ENCODE results near the gene FADS6. TPM values are rescaled to one million over a fixed set of nuclear protein-coding genes. Genes with fewer than 3 reads are reported as not detected.

The FADS6 gene
- total RNA-seq, 2 donors from 2014 or later = 4.7 to 5.7 TPM

DNA sequence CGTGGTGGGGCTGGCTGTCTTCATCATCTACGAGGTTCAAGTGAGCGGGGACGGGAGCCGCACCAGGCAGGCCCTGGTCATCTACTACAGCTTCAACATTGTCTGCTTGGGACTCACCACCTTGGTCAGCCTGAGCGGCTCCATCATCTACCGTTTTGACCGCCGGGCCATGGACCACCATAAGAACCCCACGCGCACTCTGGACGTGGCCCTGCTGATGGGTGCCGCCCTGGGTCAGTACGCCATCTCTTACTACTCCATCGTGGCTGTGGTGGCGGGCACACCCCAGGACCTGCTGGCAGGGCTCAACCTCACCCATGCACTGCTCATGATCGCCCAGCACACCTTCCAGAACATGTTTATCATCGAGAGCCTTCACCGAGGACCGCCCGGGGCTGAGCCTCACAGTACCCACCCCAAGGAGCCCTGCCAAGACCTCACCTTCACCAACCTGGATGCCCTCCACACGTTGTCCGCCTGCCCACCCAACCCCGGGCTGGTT lies 37.2 kb upstream of the FADS6 start:
- peaks cover 3% of the 10 kb centered on the region for H3K4me1 Mint-ChIP-seq
- no peak overlapping the region for H3K27ac ChIP-seq (ENCODE audit: low read depth, low read length)
- no peak for DNase-seq
- H3K9ac ChIP-seq (ENCODE audit: extremely low read depth, low read length, poor library complexity, severe bottlenecking) = no peak overlapping the region
- peaks cover 87% of the 10 kb centered on the region for H3K27me3 Mint-ChIP-seq (ENCODE audit: insufficient read depth)
- H3K4me3 ChIP-seq (ENCODE audit: low read length) = no peak overlapping the region
- H3K36me3 ChIP-seq (ENCODE audit: control insufficient read depth, insufficient read depth, low read length) = no peaks in the 10 kb centered on the region
- TF ChIP-seq, protein P1, sequence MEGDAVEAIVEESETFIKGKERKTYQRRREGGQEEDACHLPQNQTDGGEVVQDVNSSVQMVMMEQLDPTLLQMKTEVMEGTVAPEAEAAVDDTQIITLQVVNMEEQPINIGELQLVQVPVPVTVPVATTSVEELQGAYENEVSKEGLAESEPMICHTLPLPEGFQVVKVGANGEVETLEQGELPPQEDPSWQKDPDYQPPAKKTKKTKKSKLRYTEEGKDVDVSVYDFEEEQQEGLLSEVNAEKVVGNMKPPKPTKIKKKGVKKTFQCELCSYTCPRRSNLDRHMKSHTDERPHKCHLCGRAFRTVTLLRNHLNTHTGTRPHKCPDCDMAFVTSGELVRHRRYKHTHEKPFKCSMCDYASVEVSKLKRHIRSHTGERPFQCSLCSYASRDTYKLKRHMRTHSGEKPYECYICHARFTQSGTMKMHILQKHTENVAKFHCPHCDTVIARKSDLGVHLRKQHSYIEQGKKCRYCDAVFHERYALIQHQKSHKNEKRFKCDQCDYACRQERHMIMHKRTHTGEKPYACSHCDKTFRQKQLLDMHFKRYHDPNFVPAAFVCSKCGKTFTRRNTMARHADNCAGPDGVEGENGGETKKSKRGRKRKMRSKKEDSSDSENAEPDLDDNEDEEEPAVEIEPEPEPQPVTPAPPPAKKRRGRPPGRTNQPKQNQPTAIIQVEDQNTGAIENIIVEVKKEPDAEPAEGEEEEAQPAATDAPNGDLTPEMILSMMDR (conservative IDR thresholded peaks at IDR 0.05) = no peak
- no peaks in the 10 kb centered on the region for H3K9me3 Mint-ChIP-seq
- H3K4me1 ChIP-seq (ENCODE audit: control insufficient read depth, insufficient read depth, low read length) = no peaks in the 10 kb centered on the region
- H3K27me3 ChIP-seq (ENCODE audit: control insufficient read depth, insufficient read depth, low read length, poor library complexity, severe bottlenecking) = peaks cover 84% of the 10 kb centered on the region
- H3K4me3 Mint-ChIP-seq = no peak overlapping the region
- H3K9me3 ChIP-seq (ENCODE audit: control insufficient read depth, low read length) = no peaks in the 10 kb centered on the region
- no peak overlapping the region for H3K27ac Mint-ChIP-seq
- no peaks in the 10 kb centered on the region for H3K36me3 Mint-ChIP-seq (ENCODE audit: low read depth)
- WGBS, 2 experiments (ENCODE audit: insufficient coverage in 1 of 2, insufficient read length in 1 of 2) = 93 to 94% methylated on average over 16 to 24 of the region's 24 CpGs

DNA sequence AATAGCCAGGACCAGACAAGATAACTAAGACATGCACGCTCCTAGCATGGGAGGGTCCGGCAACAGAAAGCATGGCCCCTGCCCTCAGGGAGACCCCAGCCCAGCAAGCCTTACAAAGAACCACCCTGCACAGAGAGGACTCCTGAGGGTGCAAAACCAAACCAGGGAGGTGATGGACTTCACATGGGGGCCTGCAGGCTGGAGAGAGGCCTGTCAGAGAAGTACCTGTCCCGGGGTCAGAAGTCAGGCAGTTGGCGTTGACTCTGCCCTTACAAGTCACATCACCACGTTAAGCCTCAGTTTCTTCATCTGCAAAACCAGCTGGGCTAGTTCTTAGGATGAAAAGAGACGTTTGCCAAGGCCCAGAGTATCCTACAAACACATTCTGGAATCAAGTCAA lies 35.4 kb upstream of the FADS6 start:
- H3K36me3 ChIP-seq (ENCODE audit: control insufficient read depth, insufficient read depth, low read length) = no peaks in the 10 kb centered on the region
- Mint-ChIP-seq H3K4me1 (peaks cover 3% of the 10 kb centered on the region), H3K4me3 (no peak overlapping the region), H3K27ac (no peak overlapping the region), H3K27me3 (ENCODE audit: insufficient read depth) (peaks cover 88% of the 10 kb centered on the region), H3K9me3 (no peaks in the 10 kb centered on the region), H3K36me3 (ENCODE audit: low read depth) (no peaks in the 10 kb centered on the region)
- no peak overlapping the region for H3K27ac ChIP-seq (ENCODE audit: low read depth, low read length)
- no peak overlapping the region for H3K4me3 ChIP-seq (ENCODE audit: low read length)
- H3K27me3 ChIP-seq (ENCODE audit: control insufficient read depth, insufficient read depth, low read length, poor library complexity, severe bottlenecking) = peaks cover 84% of the 10 kb centered on the region
- DNase-seq = no peak
- H3K9ac ChIP-seq (ENCODE audit: extremely low read depth, low read length, poor library complexity, severe bottlenecking) = no peak overlapping the region
- WGBS, 2 experiments (ENCODE audit: insufficient coverage in 1 of 2, insufficient read length in 1 of 2) = 83 to 85% methylated on average over 6 of the region's 6 CpGs
- H3K9me3 ChIP-seq (ENCODE audit: control insufficient read depth, low read length) = no peaks in the 10 kb centered on the region
- no peaks in the 10 kb centered on the region for H3K4me1 ChIP-seq (ENCODE audit: control insufficient read depth, insufficient read depth, low read length)
- TF ChIP-seq, protein P1 (conservative IDR thresholded peaks at IDR 0.05) = no peak

DNA sequence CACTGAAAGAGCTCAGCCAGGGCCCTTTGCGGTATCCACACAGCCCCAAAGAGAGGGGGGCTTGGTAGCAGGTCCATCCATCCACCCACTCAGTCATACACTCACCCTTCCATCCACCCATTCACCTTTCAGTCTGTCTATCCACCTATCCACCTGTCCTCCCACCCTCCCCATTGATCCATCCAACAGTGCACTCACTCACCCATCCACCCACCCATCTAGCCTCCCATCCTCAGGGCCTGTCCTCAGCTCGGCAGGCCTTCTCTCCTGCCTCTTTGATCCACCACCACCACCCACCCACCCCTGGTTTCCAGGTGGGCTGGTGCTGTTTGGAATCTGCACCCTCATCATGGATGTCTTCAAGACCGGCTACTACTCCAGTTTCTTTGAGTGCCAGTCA lies 31.8 kb upstream of the FADS6 start:
- H3K4me3 ChIP-seq (ENCODE audit: low read length) = no peak overlapping the region
- Mint-ChIP-seq H3K27ac (no peak overlapping the region), H3K9me3 (no peaks in the 10 kb centered on the region), H3K36me3 (ENCODE audit: low read depth) (no peaks in the 10 kb centered on the region), H3K4me1 (peaks cover 2% of the 10 kb centered on the region), H3K27me3 (ENCODE audit: insufficient read depth) (peaks cover 89% of the 10 kb centered on the region), H3K4me3 (no peak overlapping the region)
- TF ChIP-seq, protein P1 (conservative IDR thresholded peaks at IDR 0.05) = no peak
- H3K36me3 ChIP-seq (ENCODE audit: control insufficient read depth, insufficient read depth, low read length) = no peaks in the 10 kb centered on the region
- H3K9me3 ChIP-seq (ENCODE audit: control insufficient read depth, low read length) = no peaks in the 10 kb centered on the region
- H3K9ac ChIP-seq (ENCODE audit: extremely low read depth, low read length, poor library complexity, severe bottlenecking) = no peak overlapping the region
- H3K27ac ChIP-seq (ENCODE audit: low read depth, low read length) = no peak overlapping the region
- no peaks in the 10 kb centered on the region for H3K4me1 ChIP-seq (ENCODE audit: control insufficient read depth, insufficient read depth, low read length)
- WGBS, 2 experiments (ENCODE audit: insufficient coverage in 1 of 2, insufficient read length in 1 of 2) = 91 to 93% methylated on average over 2 to 3 of the region's 3 CpGs
- no peak for DNase-seq
- peaks cover 78% of the 10 kb centered on the region for H3K27me3 ChIP-seq (ENCODE audit: control insufficient read depth, insufficient read depth, low read length, poor library complexity, severe bottlenecking)
